Measurements from ENCODE around the gene PPP1R17. TPM values are rescaled to one million over a fixed set of nuclear protein-coding genes. Genes with fewer than 3 reads are reported as not detected.

PPP1R17 gene
- total RNA-seq, 1 experiment from 2014 or later: 2.6 TPM

DNA sequence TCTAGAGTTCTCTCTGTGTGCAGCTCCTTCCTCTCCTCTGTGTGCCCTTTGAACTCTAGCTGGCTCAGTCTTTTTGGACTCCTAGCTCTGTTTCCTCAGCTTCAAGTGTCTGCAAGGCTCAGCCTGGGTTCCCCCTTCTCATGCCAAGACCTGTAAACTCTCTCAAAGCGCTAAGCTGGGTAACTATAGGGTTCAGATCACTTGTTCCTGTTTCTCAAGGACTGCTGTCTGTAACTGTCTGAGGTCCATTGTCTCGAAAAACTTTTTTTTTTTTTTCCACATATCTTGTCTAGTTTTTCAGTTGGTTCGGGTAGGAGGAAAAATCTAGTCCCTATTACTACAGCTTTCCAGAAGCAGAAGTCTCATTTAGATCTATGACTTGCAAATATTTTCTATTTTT lies 46.6 kb upstream of the PPP1R17 start (continued):
- TF ChIP-seq GTF2I (CRISPR knock-in tag; conservative IDR thresholded peaks at IDR 0.05) (no peak), ELF4 (CRISPR knock-in tag; IDR thresholded peaks at IDR 0.05; ENCODE audit: low read depth) (no peak), ZNF219 (CRISPR knock-in tag; IDR thresholded peaks at IDR 0.05; ENCODE audit: borderline replicate concordance) (no peak), ZNF263 (CRISPR knock-in tag; IDR thresholded peaks at IDR 0.05; ENCODE audit: low read depth) (no peak)

- ChIA-PET CTCF (interaction anchor here (0.9 to 1.7 kb wide), 2 partner anchors 10 to 508 kb away, joined by 3 to 6 read pairs; no protein-coding TSS in a partner anchor), POLR2A (no interaction called here)
- Mint-ChIP-seq H3K36me3 (no peaks in the 10 kb centered on the region), H3K4me1 (peaks cover 37% of the 10 kb centered on the region), H3K27ac (no peak overlapping the region), H3K4me3 (no peak overlapping the region), H3K9me3 (0 out of 2 replicates have a peak, but pooled peaks cover 3% of the 10 kb centered on the region), H3K27me3 (ENCODE audit: low read depth) (peaks cover 34% of the 10 kb centered on the region)
- ATAC-seq (no peak), DNase-seq (ENCODE audit: low spot score) (no peak)
- TF ChIP-seq IRF2 (CRISPR knock-in tag; IDR thresholded peaks at IDR 0.05; ENCODE audit: borderline replicate concordance, low read depth): no peak
- TF ChIP-seq SMAD3 (CRISPR knock-in tag; IDR thresholded peaks at IDR 0.05; ENCODE audit: borderline replicate concordance): no peak
- no peak for TF ChIP-seq ZNF121 (CRISPR knock-in tag; IDR thresholded peaks at IDR 0.05)
These were observed 44.3 kb upstream of the PPP1R17 start for GRCh38 chr7:31642681-31643115.

DNA sequence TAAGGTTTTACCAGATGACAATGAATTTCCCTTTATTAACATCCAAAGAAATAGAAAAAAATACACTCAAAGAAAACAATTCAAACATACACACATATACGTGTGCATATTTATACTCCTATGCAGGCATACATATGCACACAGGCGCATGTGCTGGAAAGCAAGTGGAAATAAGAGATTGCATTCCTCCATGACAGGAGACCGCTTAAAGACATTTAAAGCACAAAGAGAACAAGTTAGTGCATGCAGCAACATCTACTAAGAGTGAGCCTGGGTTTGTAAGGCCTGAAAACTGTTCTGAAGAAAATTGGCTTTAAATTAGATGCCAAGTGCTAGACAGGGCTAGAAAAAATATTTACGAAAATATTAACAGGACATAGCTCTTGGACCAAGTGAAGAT lies 40.1 kb upstream of the PPP1R17 start:
- DNase-seq (ENCODE audit: low spot score): no peak

DNA sequence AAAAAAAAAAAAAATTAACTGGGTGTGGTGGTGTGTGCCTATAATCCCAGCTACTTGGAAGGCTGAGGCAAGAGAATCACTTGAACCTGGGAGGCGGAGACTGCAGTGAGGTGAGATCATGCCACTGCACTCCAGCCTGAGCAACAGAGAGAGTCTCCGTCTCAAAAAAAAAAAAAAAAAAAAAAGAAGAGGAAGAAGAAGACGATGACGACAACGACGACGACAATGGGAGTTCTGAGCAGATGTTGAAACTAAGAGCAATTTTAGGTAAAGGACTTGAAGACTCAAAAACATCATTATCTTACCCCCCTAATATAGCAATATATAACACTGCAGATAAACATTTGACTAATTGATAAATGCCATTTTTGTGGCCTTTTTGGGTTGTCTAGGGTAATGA lies 39.5 kb upstream of the PPP1R17 start:
- CTCF ChIA-PET: interaction anchor here (0.7 kb wide), 1 partner anchor 710 kb away, joined by 3 read pairs; no protein-coding TSS in a partner anchor
- Mint-ChIP-seq H3K27ac (no peak overlapping the region), H3K4me1 (peaks cover 85% of the 10 kb centered on the region), H3K9me3 (no peaks in the 10 kb centered on the region), H3K36me3 (no peaks in the 10 kb centered on the region), H3K27me3 (ENCODE audit: low read depth) (peaks cover 37% of the 10 kb centered on the region), H3K4me3 (no peak overlapping the region)
- ATAC-seq: no peak
- POLR2A ChIA-PET: no interaction called here
- DNase-seq (ENCODE audit: low spot score): no peak
- no peak for TF ChIP-seq TEAD1 (CRISPR knock-in tag; IDR thresholded peaks at IDR 0.05)
- no peak for TF ChIP-seq CDX4 (CRISPR knock-in tag; IDR thresholded peaks at IDR 0.05; ENCODE audit: borderline replicate concordance)
- TF ChIP-seq E2F4 (CRISPR knock-in tag; IDR thresholded peaks at IDR 0.05; ENCODE audit: borderline replicate concordance, low read depth): no peak
- TF ChIP-seq CREB1 (CRISPR knock-in tag; IDR thresholded peaks at IDR 0.05): no peak
- no peak for TF ChIP-seq ZNF317 (CRISPR knock-in tag; IDR thresholded peaks at IDR 0.05; ENCODE audit: borderline replicate concordance, low read depth)
- TF ChIP-seq, protein P1, sequence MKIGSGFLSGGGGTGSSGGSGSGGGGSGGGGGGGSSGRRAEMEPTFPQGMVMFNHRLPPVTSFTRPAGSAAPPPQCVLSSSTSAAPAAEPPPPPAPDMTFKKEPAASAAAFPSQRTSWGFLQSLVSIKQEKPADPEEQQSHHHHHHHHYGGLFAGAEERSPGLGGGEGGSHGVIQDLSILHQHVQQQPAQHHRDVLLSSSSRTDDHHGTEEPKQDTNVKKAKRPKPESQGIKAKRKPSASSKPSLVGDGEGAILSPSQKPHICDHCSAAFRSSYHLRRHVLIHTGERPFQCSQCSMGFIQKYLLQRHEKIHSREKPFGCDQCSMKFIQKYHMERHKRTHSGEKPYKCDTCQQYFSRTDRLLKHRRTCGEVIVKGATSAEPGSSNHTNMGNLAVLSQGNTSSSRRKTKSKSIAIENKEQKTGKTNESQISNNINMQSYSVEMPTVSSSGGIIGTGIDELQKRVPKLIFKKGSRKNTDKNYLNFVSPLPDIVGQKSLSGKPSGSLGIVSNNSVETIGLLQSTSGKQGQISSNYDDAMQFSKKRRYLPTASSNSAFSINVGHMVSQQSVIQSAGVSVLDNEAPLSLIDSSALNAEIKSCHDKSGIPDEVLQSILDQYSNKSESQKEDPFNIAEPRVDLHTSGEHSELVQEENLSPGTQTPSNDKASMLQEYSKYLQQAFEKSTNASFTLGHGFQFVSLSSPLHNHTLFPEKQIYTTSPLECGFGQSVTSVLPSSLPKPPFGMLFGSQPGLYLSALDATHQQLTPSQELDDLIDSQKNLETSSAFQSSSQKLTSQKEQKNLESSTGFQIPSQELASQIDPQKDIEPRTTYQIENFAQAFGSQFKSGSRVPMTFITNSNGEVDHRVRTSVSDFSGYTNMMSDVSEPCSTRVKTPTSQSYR (CRISPR knock-in tag; IDR thresholded peaks at IDR 0.05): no peak
- TF ChIP-seq, protein P2, sequence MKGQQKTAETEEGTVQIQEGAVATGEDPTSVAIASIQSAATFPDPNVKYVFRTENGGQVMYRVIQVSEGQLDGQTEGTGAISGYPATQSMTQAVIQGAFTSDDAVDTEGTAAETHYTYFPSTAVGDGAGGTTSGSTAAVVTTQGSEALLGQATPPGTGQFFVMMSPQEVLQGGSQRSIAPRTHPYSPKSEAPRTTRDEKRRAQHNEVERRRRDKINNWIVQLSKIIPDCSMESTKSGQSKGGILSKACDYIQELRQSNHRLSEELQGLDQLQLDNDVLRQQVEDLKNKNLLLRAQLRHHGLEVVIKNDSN (CRISPR knock-in tag; IDR thresholded peaks at IDR 0.05): no peak
- no peak for TF ChIP-seq EMX1 (CRISPR knock-in tag; IDR thresholded peaks at IDR 0.05)
- TF ChIP-seq PRRX2 (CRISPR knock-in tag; IDR thresholded peaks at IDR 0.05): no peak
- TF ChIP-seq FOXP1 (CRISPR knock-in tag; IDR thresholded peaks at IDR 0.05; ENCODE audit: borderline replicate concordance): no peak
- no peak for TF ChIP-seq ARID4B (CRISPR knock-in tag; IDR thresholded peaks at IDR 0.05; ENCODE audit: borderline replicate concordance)
- TF ChIP-seq, protein P3, sequence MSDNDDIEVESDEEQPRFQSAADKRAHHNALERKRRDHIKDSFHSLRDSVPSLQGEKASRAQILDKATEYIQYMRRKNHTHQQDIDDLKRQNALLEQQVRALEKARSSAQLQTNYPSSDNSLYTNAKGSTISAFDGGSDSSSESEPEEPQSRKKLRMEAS (CRISPR knock-in tag; IDR thresholded peaks at IDR 0.05): no peak

More for the DNA sequence above, 40.1 kb upstream of the PPP1R17 start:
- no peak overlapping the region; the same call in 1 of the 2 replicates for H3K4me3 Mint-ChIP-seq
- POLR2A ChIA-PET: no interaction called here
- CTCF ChIA-PET: interaction anchor here (0.5 to 0.7 kb wide), 2 partner anchors 42 to 711 kb away, joined by 3 read pairs; no protein-coding TSS in a partner anchor
- TF ChIP-seq KAT7 (CRISPR knock-in tag; IDR thresholded peaks at IDR 0.05; ENCODE audit: borderline replicate concordance) (no peak), ETV6 (CRISPR knock-in tag; IDR thresholded peaks at IDR 0.05) (0 out of 2 replicates have a peak, but pooled peaks have one; percentile 39)
- peaks cover 37% of the 10 kb centered on the region for H3K27me3 Mint-ChIP-seq (ENCODE audit: low read depth)
- no peak overlapping the region for H3K27ac Mint-ChIP-seq
- no peaks in the 10 kb centered on the region for H3K9me3 Mint-ChIP-seq
- peak; percentile 13; the same call in 1 of the 2 replicates for ATAC-seq
- H3K36me3 Mint-ChIP-seq: no peaks in the 10 kb centered on the region
- H3K4me1 Mint-ChIP-seq: peaks cover 79% of the 10 kb centered on the region

Data from WTC11 (cell line).